NCI-H446 (cell line): ENCODE results near the gene HS2ST1.
A peak's percentile ranks its signal among the peaks of the same experiment; 100 is the strongest.
"Not testable (repeated sequence)": the region's sequence is repeated elsewhere in the genome, so short reads cannot be mapped to it uniquely, and the experiment has no call there.

Experiments used
- DNase-seq, 2 experiments: peaks; one replicate each; lab custom pipeline; 2025; lab: John Stamatoyannopoulos, UW

Gene HS2ST1

GRCh38 chr1:86914601-86914997 lies at the start of gene HS2ST1:
Gene HS2ST1, plus strand, starts transcription at chr1:86914635.
- DNase-seq = no peak

GRCh38 chr1:86865973-86866637 lies 48.3 kb upstream of the HS2ST1 start:
- DNase-seq = no peak

- DNase-seq = no peak
These were observed 47.8 kb upstream of the HS2ST1 start for GRCh38 chr1:86866665-86867064.

GRCh38 chr1:86867278-86867677 lies 47.2 kb upstream of the HS2ST1 start:
- not testable (repeated sequence) for DNase-seq

- peak in 1 of 2 experiments; percentile 8 for DNase-seq
These were observed 46.0 kb upstream of the HS2ST1 start for GRCh38 chr1:86868477-86868876.

- DNase-seq = no peak
These were observed 43.4 kb upstream of the HS2ST1 start for GRCh38 chr1:86871001-86871400.

- peak; percentile 76 to 87 for DNase-seq
These were observed 42.3 kb upstream of the HS2ST1 start for GRCh38 chr1:86872086-86872485.

GRCh38 chr1:86875722-86876121 lies 38.7 kb upstream of the HS2ST1 start:
- DNase-seq = no peak

- DNase-seq = no peak
These were observed 26.8 kb upstream of the HS2ST1 start for GRCh38 chr1:86887479-86888162.

GRCh38 chr1:86888327-86888726 lies 26.1 kb upstream of the HS2ST1 start:
- DNase-seq = no peak

GRCh38 chr1:86899401-86899800 lies 15.0 kb upstream of the HS2ST1 start:
- not testable (repeated sequence) for DNase-seq

- no peak for DNase-seq
These were observed 8.6 kb upstream of the HS2ST1 start for GRCh38 chr1:86905875-86906274.

GRCh38 chr1:86906419-86906818 lies 8.0 kb upstream of the HS2ST1 start:
- DNase-seq = peak in 1 of 2 experiments; percentile 17

- DNase-seq = no peak
These were observed 2.0 kb upstream of the HS2ST1 start for GRCh38 chr1:86912281-86912900.

GRCh38 chr1:86913399-86913895 lies 988 bp upstream of the HS2ST1 start:
- DNase-seq = peak; percentile 42 to 72

GRCh38 chr1:86913896-86914600 lies 387 bp upstream of the HS2ST1 start, which contains the start of gene SELENOF:
Gene SELENOF, minus strand, starts transcription at chr1:86914126. Its CDS starts 15 bp downstream, at chr1:86914111.
- peak; percentile 100 for DNase-seq

GRCh38 chr1:86914998-86915736 lies 732 bp downstream of the HS2ST1 start:
- peak; percentile 26 to 49 for DNase-seq

GRCh38 chr1:86915737-86916235 lies 1.4 kb downstream of the HS2ST1 start:
- DNase-seq = no peak

- DNase-seq = no peak
These were observed 2.3 kb downstream of the HS2ST1 start for GRCh38 chr1:86916752-86917151.

GRCh38 chr1:86922445-86922844 lies 8.0 kb downstream of the HS2ST1 start:
- DNase-seq = no peak

GRCh38 chr1:86924324-86924960 lies 10.0 kb downstream of the HS2ST1 start:
- DNase-seq = no peak
